OCI-LY3 (cell line): Measurements from ENCODE around the gene INVS.

Experiments used
- CTCF ChIP-seq: fragments of 200-600, 300-600 bp; sonication (generic); IDR thresholded peaks from 2 replicates; pipeline ENCODE4 v1.5.1; 2014; ENCODE audit warnings: antibody characterized with exemption, low read length, low read depth
- EZH2phosphoT487 ChIP-seq: fragments of 200-600 bp; shearing (Covaris generic); IDR thresholded peaks from 2 replicates; pipeline ENCODE4 v1.6.1; 2018; ENCODE audit warnings: antibody characterized with exemption, mixed run types, low read depth

- TF ChIP-seq CTCF, result no peak
- no peak for TF ChIP-seq EZH2phosphoT487
Observed at GRCh38 chr9:100100146-100100667, 1.2 kb downstream of the INVS start.
